Uterus (tissue), 2 donors: ENCODE measurements around the gene GPRC5C.

ENCODE experiments used
- POLR2A ChIP-seq, 2 donors: fragments of 450-650 bp; IDR thresholded peaks; one replicate each; pipeline ENCODE4 v1.6.1; 2016; ENCODE audit warnings: antibody characterized with exemption in 2 of 2, mild to moderate bottlenecking in 1 of 2, moderate library complexity in 1 of 2
- TF ChIP-seq, protein P1 (sequence below), 4 experiments: fragments of 200-600 bp in 2 of 4; fragments of 450-650 bp in 2 of 4; sonication (generic) in 2 of 4; IDR thresholded peaks; one replicate each; pipeline ENCODE4 v1.5.1; 2016 to 2019; ENCODE audit warnings: antibody characterized with exemption in 4 of 4, mild to moderate bottlenecking in 2 of 4, moderate library complexity in 1 of 4

DNA sequence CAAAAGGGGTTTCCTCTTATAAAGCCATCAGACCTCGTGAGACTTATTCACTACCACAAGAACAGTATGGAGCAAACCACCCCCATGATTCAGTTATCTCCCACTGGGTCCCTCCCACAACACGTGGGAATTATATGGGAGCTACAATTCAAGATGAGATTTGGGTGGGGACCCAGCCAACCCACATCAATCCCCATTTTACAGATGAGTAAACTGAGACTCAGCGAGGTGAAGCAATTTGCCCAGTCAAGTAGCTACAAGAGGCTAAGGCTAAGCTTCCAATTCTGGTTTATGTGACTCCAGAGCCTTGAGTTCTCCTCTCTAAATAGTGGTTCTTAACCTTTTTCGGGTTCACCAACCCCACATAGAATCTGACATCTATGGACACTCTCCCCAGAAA lies 43.3 kb downstream of the GPRC5C start:
- TF ChIP-seq, protein P1, sequence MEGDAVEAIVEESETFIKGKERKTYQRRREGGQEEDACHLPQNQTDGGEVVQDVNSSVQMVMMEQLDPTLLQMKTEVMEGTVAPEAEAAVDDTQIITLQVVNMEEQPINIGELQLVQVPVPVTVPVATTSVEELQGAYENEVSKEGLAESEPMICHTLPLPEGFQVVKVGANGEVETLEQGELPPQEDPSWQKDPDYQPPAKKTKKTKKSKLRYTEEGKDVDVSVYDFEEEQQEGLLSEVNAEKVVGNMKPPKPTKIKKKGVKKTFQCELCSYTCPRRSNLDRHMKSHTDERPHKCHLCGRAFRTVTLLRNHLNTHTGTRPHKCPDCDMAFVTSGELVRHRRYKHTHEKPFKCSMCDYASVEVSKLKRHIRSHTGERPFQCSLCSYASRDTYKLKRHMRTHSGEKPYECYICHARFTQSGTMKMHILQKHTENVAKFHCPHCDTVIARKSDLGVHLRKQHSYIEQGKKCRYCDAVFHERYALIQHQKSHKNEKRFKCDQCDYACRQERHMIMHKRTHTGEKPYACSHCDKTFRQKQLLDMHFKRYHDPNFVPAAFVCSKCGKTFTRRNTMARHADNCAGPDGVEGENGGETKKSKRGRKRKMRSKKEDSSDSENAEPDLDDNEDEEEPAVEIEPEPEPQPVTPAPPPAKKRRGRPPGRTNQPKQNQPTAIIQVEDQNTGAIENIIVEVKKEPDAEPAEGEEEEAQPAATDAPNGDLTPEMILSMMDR (IDR thresholded peaks at IDR 0.05): no peak
- TF ChIP-seq POLR2A (IDR thresholded peaks at IDR 0.05): no peak
